K562 (cell line): ENCODE results near the gene PIK3R4. TPM values are rescaled to one million over a fixed set of nuclear protein-coding genes. Genes with fewer than 3 reads are reported as not detected.

Experiments
- ATAC-seq: fragments of 200-7000 bp; cut with Tn5 transposase; 3 replicates; pipeline ENCODE4 v1.9.1; 2020; ENCODE audit warnings: moderate library complexity
- BruUV-seq: library from RNA; stranded (reverse); fragments of 400-500 nt; replicated peaks from 2 replicates; lab custom pipeline; 2021; lab: Mats Ljungman, UMichigan
- CTCF ChIA-PET: fragments of 300-600 bp; formaldehyde crosslinking; extraction: SDS; loops from one replicate; lab custom pipeline; 2021; ENCODE audit warnings: low intra/inter-chr PET ratio; lab: Yijun Ruan, JAX
- POLR2A ChIA-PET: fragments of 300-600, 350-650 bp; sonication (Branson Sonifier 250); formaldehyde crosslinking; extraction: SDS; loops from one replicate; lab custom pipeline; 2021; ENCODE audit warnings: antibody characterized with exemption, inconsistent platforms; lab: Yijun Ruan, JAX
- DNase-seq, 4 experiments: peaks; one replicate each; pipeline versions ENCODE4 v3.0.0 to v3.0.0-alpha.2; 2011 to 2018; ENCODE audit warnings: low spot score in 3 of 4, mixed read lengths in 3 of 4; ENCODE audit errors: extremely low read depth in 1 of 4
- FAIRE-seq: peaks from 2 replicates; lab custom pipeline; 2011; peaks lifted over from hg19 to GRCh38; lab: Jason Lieb, UNC
- H2AFZ ChIP-seq: 2 replicates; pipeline ENCODE4 v1.6.0; 2011; ENCODE audit warnings: low read depth, low read length, control low read depth, inconsistent platforms
- H3K27ac ChIP-seq: fragments of 200-600 bp; 3 replicates; pipeline ENCODE4 v1.8.0; 2011; ENCODE audit warnings: low read depth, mild to moderate bottlenecking, control low read depth, inconsistent platforms, low read length, moderate library complexity, mixed read lengths; ENCODE audit errors: extremely low read depth
- H3K27me3 ChIP-seq, 2 experiments: fragments of 300-600 bp in 1 of 2; 2 replicates in 1 of 2; 3 replicates in 1 of 2; pipeline versions ENCODE4 v1.6.0 to v1.8.0; 2011; ENCODE audit warnings: inconsistent platforms in 2 of 2, low read length in 2 of 2, mild to moderate bottlenecking in 1 of 2, mixed read lengths in 1 of 2, moderate library complexity in 1 of 2; ENCODE audit not compliant: control insufficient read depth in 2 of 2, insufficient read depth in 2 of 2
- H3K36me3 ChIP-seq: fragments of 300-600 bp; 3 replicates; pipeline ENCODE4 v1.8.0; 2011; ENCODE audit warnings: mild to moderate bottlenecking, low read length, inconsistent platforms; ENCODE audit not compliant: control insufficient read depth, insufficient read depth
- H3K4me1 ChIP-seq, 2 experiments: fragments of 200-600 bp in 1 of 2; replicated peaks in 1 of 2; 2 replicates in 1 of 2; 3 replicates in 1 of 2; pipeline versions ENCODE4 v1.5.1 to v1.8.0; 2011; ENCODE audit warnings: inconsistent platforms in 2 of 2, low read length in 2 of 2, mild to moderate bottlenecking in 1 of 2, mixed read lengths in 1 of 2, moderate library complexity in 1 of 2; ENCODE audit not compliant: control insufficient read depth in 2 of 2, insufficient read depth in 2 of 2
- H3K4me2 ChIP-seq: 2 replicates; pipeline ENCODE4 v1.6.1; 2011; ENCODE audit warnings: low read length, control low read depth, inconsistent platforms, mixed read lengths; ENCODE audit not compliant: insufficient read depth
- H3K4me3 ChIP-seq: fragments of 200-600 bp; sonication (generic), shearing (Covaris generic); 2 replicates; pipeline ENCODE4 v1.5.1; 2016; ENCODE audit warnings: control low read depth, inconsistent platforms
- H3K79me2 ChIP-seq: fragments of 200-600 bp; 3 replicates; pipeline ENCODE4 v1.8.0; 2011; ENCODE audit warnings: low read length, inconsistent platforms; ENCODE audit not compliant: control insufficient read depth, insufficient read depth
- H3K9ac ChIP-seq, 2 experiments: 2 replicates each; pipeline versions ENCODE4 v1.6.0 to v1.6.1; 2011; ENCODE audit warnings: low read depth in 2 of 2, low read length in 2 of 2, control low read depth in 1 of 2, inconsistent platforms in 1 of 2, mild to moderate bottlenecking in 1 of 2, mixed read lengths in 1 of 2; ENCODE audit not compliant: insufficient read depth in 1 of 2
- H3K9me1 ChIP-seq: one replicate; pipeline ENCODE4 v1.6.0; 2011; ENCODE audit warnings: inconsistent platforms, mild to moderate bottlenecking, low read length, moderate library complexity; ENCODE audit not compliant: control insufficient read depth, insufficient read depth
- H3K9me3 ChIP-seq: replicated peaks from 2 replicates; pipeline ENCODE4 v1.5.1; 2011; ENCODE audit warnings: low read depth, low read length, inconsistent platforms; ENCODE audit not compliant: control insufficient read depth, insufficient read depth
- H4K20me1 ChIP-seq: replicated peaks from 2 replicates; pipeline ENCODE4 v1.6.1; 2011; ENCODE audit warnings: low read length, inconsistent platforms, mixed read lengths; ENCODE audit not compliant: control insufficient read depth, insufficient read depth
- DACH1 ChIP-seq: fragments of 450-650 bp; IDR thresholded peaks from 2 replicates; pipeline ENCODE4 v1.6.1; 2018; ENCODE audit not compliant: partially characterized antibody
- EGR1 ChIP-seq: fragments of 450-650 bp; conservative IDR thresholded peaks from 2 replicates; pipeline ENCODE4 v1.6.1; 2017; ENCODE audit warnings: mild to moderate bottlenecking
- ESRRB ChIP-seq: fragments of 250-450 bp; sonication (Bioruptor Pico); IDR thresholded peaks from 2 replicates; pipeline ENCODE4 v1.5.0; 2020; ENCODE audit warnings: mild to moderate bottlenecking, moderate library complexity, borderline replicate concordance
- GATA2 ChIP-seq: sonication (generic); formaldehyde crosslinking; IDR thresholded peaks from 2 replicates; pipeline ENCODE4 v1.4.0; 2020; ENCODE audit warnings: mild to moderate bottlenecking, missing genetic modification reagents
- HCFC1 ChIP-seq: IDR thresholded peaks from 2 replicates; pipeline ENCODE4 v1.6.1; 2012; ENCODE audit warnings: low read depth, low read length, improper control_type of control experiment
- HLTF ChIP-seq: fragments of 450-650 bp; IDR thresholded peaks from 2 replicates; pipeline ENCODE4 v1.6.1; 2016
- KLF10 ChIP-seq: fragments of 250-450 bp; sonication (Bioruptor Pico); IDR thresholded peaks from 2 replicates; pipeline ENCODE4 v1.6.1; 2021; ENCODE audit warnings: matching md5 sums
- MAFF ChIP-seq: IDR thresholded peaks from 2 replicates; pipeline ENCODE4 v1.6.1; 2012; ENCODE audit warnings: low read length, improper control_type of control experiment
- MCM3 ChIP-seq: fragments of 450-650 bp; IDR thresholded peaks from 2 replicates; pipeline ENCODE4 v1.6.1; 2016
- MEF2A ChIP-seq: IDR thresholded peaks from 2 replicates; pipeline ENCODE4 v1.6.1; 2011; ENCODE audit warnings: low read depth, mild to moderate bottlenecking, low read length, moderate library complexity; ENCODE audit not compliant: control insufficient read depth
- PATZ1 ChIP-seq: fragments of 250-450 bp; sonication (Bioruptor Pico); IDR thresholded peaks from 2 replicates; pipeline ENCODE4 v1.5.0; 2020; ENCODE audit warnings: mild to moderate bottlenecking, borderline replicate concordance
- PML ChIP-seq: IDR thresholded peaks from 2 replicates; pipeline ENCODE4 v1.6.1; 2012; ENCODE audit warnings: low read length, inconsistent platforms
- SMARCA5 ChIP-seq: fragments of 450-650 bp; IDR thresholded peaks from 2 replicates; pipeline ENCODE4 v1.6.1; 2016
- SOX6 ChIP-seq: fragments of 450-650 bp; IDR thresholded peaks from 2 replicates; pipeline ENCODE4 v1.6.1; 2014; ENCODE audit warnings: mild to moderate bottlenecking
- ZNF121 ChIP-seq: sonication (generic); formaldehyde crosslinking; conservative IDR thresholded peaks from 2 replicates; pipeline ENCODE4 v1.8.0; 2022; ENCODE audit warnings: missing genetic modification reagents
- ZNF24 ChIP-seq: fragments of 450-650 bp; IDR thresholded peaks from 2 replicates; pipeline ENCODE4 v1.6.1; 2016
- ZNF668 ChIP-seq: fragments of 250-450 bp; sonication (Bioruptor Pico); IDR thresholded peaks from 2 replicates; pipeline ENCODE4 v1.8.0; 2022; ENCODE audit warnings: mild to moderate bottlenecking, inconsistent platforms
- WGBS: fragments of 100-300 bp; shearing (Covaris generic); methylation state at CpG from one replicate; pipeline ENCODE4 v1.1.6; 2016; ENCODE audit warnings: low coverage, mixed read lengths; ENCODE audit not compliant: insufficient coverage; ENCODE audit errors: missing lambda C conversion rate; 5-methylcytosine and 5-hydroxymethylcytosine counted together
- in situ Hi-C: fragments of 300-500 bp; cut with MboI; formaldehyde crosslinking; loops from 4 replicates; pipeline ENCODE4 v1.15.0; 2018; ENCODE audit warnings: inconsistent platforms, mixed read lengths
- intact Hi-C: fragments of 100-400 bp; cut with micrococcal nuclease; formaldehyde crosslinking; loops from 2 replicates; pipeline ENCODE4 v1.14.2; 2022
- polyA plus RNA-seq, 8 experiments: library from polyadenylated mRNA; depleted of rRNA in 4 of 8; stranded (reverse) in 5 of 8; unstranded in 3 of 8; fragments of >200 nt; fragmentation: Nextera tagmentation in 2 of 8; fragmentation: Illumina TruSeq in 1 of 8; extraction: Ambion mirVana in 2 of 8; extraction: Trizol in 1 of 8; gene quantifications; 2 replicates each; pipeline versions ENCODE4 v1.2.1 to v1.2.3, GENCODE V29; 2011 to 2014; ENCODE audit warnings: inconsistent platforms in 1 of 8, missing spikeins in 1 of 8
- total RNA-seq, 7 experiments: library from RNA; depleted of rRNA in 6 of 7; stranded (reverse); fragments of >200 nt in 6 of 7; fragmentation: Illumina TruSeq in 2 of 7; extraction: Trizol in 2 of 7; gene quantifications; 2 replicates each; pipeline versions ENCODE4 v1.2.1 to v1.2.3, GENCODE V29; 2011 to 2021; ENCODE audit warnings: low replicate concordance in 1 of 7

PIK3R4 gene
- total and polyA plus RNA-seq, 9 of the 15 experiments (the other 6 are each of a cell fraction or from before 2014, with no cell fraction given), result 20.6 to 45.8 (median 26.0) TPM

GRCh38 chr3:130770644-130771043 is 24.0 kb upstream of the PIK3R4 start:
- H3K9ac ChIP-seq, result no peak overlapping the region
- WGBS, result 19% methylated on average over 2 of the region's 2 CpGs
- intact Hi-C loops (no loop called here), in situ Hi-C loops (no loop called here)
- POLR2A ChIA-PET, result no interaction called here
- H3K27me3 ChIP-seq, result no peaks in the 10 kb centered on the region
- CTCF ChIA-PET, result interaction anchor here (0.6 kb wide), 1 partner anchor 59 kb away, joined by 3 read pairs; no protein-coding TSS in a partner anchor
- H4K20me1 ChIP-seq, result no peaks in the 10 kb centered on the region
- H3K27ac ChIP-seq, result no peak overlapping the region
- no peaks in the 10 kb centered on the region for H3K9me3 ChIP-seq
- peaks cover 0 to 2% of the 10 kb centered on the region in 2 experiments; a peak in 1 of 5 replicates for H3K4me1 ChIP-seq
- no peak for FAIRE-seq
- TF ChIP-seq ESRRB (no peak), MCM3 (no peak), ZNF668 (no peak), ZNF121 (CRISPR knock-in tag) (no peak), HLTF (no peak), DACH1 (no peak), KLF10 (CRISPR knock-in tag) (no peak), ZNF24 (no peak), MAFF (no peak), SMARCA5 (no peak), PATZ1 (no peak), MEF2A (no peak), HCFC1 (no peak), PML (no peak), GATA2 (CRISPR knock-in tag) (no peak), EGR1 (no peak), SOX6 (no peak)
- H3K4me3 ChIP-seq, result no peak overlapping the region
- no peak overlapping the region for H3K4me2 ChIP-seq
- no peaks in the 10 kb centered on the region for H3K79me2 ChIP-seq
- no peak for ATAC-seq
- no peaks in the 10 kb centered on the region for H3K36me3 ChIP-seq
- no peak for DNase-seq
- no peaks in the 10 kb centered on the region for H3K9me1 ChIP-seq
- H2AFZ ChIP-seq, result no peak overlapping the region
- BruUV-seq, result no TSS peak
